Muscle layer of colon (tissue), 2 donors: ENCODE data around the gene PCDHB6.
"Not testable (repeated sequence)": the region's sequence is repeated elsewhere in the genome, so short reads cannot be mapped to it uniquely, and the experiment has no call there.

Experiments
- H3K27ac ChIP-seq: one replicate; pipeline ENCODE4 v1.7.0; 2013; ENCODE audit warnings: low read depth, mild to moderate bottlenecking, low read length, moderate library complexity
- H3K27me3 ChIP-seq, 2 donors: one replicate each; pipeline ENCODE4 v1.7.0; 2013; ENCODE audit warnings: low read length in 2 of 2, mild to moderate bottlenecking in 2 of 2; ENCODE audit not compliant: insufficient read depth in 2 of 2, control insufficient read depth in 1 of 2
- H3K36me3 ChIP-seq: one replicate; pipeline ENCODE4 v1.7.0; 2013; ENCODE audit warnings: mild to moderate bottlenecking, low read length; ENCODE audit not compliant: insufficient read depth
- H3K4me1 ChIP-seq: one replicate; pipeline ENCODE4 v1.7.0; 2013; ENCODE audit warnings: mild to moderate bottlenecking, low read length; ENCODE audit not compliant: insufficient read depth
- H3K4me3 ChIP-seq, 2 donors: one replicate each; pipeline ENCODE4 v1.7.0; 2013; ENCODE audit warnings: low read length in 2 of 2, low read depth in 1 of 2, mild to moderate bottlenecking in 1 of 2, moderate library complexity in 1 of 2
- H3K9ac ChIP-seq: one replicate; pipeline ENCODE4 v1.7.0; 2013; ENCODE audit warnings: low read length
- H3K9me3 ChIP-seq: one replicate; pipeline ENCODE4 v1.7.0; 2013; ENCODE audit warnings: mild to moderate bottlenecking, low read length
- donor health status: abdominal sarcoma.
- donor health status: Adenocarcinoma of cecum.

PCDHB6 gene

DNA sequence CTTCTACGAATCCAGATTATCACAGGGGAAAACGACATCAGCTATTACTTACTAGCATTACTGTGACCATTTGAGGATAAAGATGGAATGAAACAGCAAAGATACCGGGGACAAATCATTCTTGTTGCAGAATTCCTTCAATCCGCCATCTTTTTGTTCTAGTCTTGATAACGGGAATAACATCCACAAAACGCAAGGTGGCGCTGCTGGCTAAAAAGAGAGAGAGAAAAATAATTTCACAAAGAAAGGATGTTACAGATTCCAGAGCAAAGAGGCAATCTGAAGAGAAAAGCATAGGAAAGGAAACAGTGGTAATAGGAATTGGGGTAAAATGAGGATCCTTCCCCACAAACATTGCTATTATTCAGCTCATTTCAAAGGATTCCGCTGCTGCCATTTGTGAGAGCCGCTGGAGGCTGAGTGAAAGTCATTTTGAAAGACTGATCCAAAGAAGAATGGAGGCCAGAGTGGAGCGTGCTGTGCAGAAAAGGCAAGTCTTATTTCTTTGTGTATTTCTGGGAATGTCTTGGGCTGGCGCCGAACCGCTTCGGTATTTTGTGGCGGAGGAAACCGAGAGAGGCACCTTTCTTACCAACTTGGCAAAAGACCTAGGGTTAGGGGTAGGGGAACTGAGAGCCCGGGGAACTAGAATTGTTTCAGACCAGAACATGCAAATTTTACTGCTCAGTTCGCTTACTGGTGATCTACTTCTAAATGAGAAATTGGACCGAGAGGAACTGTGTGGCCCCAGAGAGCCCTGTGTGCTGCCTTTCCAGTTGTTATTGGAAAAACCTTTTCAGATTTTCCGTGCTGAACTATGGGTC, 22.7 kb downstream of the PCDHB6 start, which contains the start of gene PCDHB7:
PCDHB7 (plus strand) TSS at position 264 of the 824 bp plus-strand sequence; CDS start at position 456, 192 bp downstream.
- peak within 1 kb of the TSS in 1 of 2 donors; percentile 49 for H3K4me3 ChIP-seq
- no peaks in the 10 kb centered on the region for H3K4me1 ChIP-seq
- H3K9ac ChIP-seq: no peak within 1 kb of the TSS
- H3K36me3 ChIP-seq: no peaks in the 10 kb centered on the region
- no peak within 1 kb of the TSS for H3K27ac ChIP-seq
- H3K27me3 ChIP-seq: peaks cover 0 to 4% of the 10 kb centered on the region in 2 donors
- H3K9me3 ChIP-seq: peaks cover 25% of the 10 kb centered on the region

GRCh38 chr5:141174291-141175104, 24.6 kb downstream of the PCDHB6 start:
- H3K36me3 ChIP-seq, H3K9ac ChIP-seq, H3K4me1 ChIP-seq, H3K27me3 ChIP-seq, H3K4me3 ChIP-seq, H3K27ac ChIP-seq: not testable (repeated sequence)
- H3K9me3 ChIP-seq: peaks cover 25% of the 10 kb centered on the region

DNA sequence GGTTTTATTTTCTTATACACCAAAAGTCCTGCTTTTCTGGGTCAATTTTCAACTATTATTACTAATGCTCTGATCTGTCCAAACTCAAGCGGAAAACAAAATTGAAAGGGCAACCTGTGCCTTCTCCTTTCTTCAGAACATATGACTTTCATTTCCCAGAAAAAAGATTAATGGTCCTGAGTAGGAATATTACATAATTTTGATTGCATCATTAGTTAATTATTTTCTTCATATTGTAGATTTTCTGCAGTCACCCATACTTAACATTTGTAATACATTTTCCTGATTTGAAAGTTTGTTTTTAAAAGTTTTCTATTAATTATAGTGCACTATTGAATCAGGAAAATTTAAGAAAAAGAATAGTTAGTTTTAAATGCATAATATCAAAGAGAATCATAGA, 26.1 kb downstream of the PCDHB6 start:
- peaks cover 0 to 4% of the 10 kb centered on the region in 2 donors for H3K27me3 ChIP-seq
- H3K9ac ChIP-seq: no peak overlapping the region
- peaks cover 25% of the 10 kb centered on the region for H3K9me3 ChIP-seq
- H3K36me3 ChIP-seq: no peaks in the 10 kb centered on the region
- H3K4me1 ChIP-seq: no peaks in the 10 kb centered on the region
- no peak overlapping the region for H3K27ac ChIP-seq
- H3K4me3 ChIP-seq: no peak overlapping the region

DNA sequence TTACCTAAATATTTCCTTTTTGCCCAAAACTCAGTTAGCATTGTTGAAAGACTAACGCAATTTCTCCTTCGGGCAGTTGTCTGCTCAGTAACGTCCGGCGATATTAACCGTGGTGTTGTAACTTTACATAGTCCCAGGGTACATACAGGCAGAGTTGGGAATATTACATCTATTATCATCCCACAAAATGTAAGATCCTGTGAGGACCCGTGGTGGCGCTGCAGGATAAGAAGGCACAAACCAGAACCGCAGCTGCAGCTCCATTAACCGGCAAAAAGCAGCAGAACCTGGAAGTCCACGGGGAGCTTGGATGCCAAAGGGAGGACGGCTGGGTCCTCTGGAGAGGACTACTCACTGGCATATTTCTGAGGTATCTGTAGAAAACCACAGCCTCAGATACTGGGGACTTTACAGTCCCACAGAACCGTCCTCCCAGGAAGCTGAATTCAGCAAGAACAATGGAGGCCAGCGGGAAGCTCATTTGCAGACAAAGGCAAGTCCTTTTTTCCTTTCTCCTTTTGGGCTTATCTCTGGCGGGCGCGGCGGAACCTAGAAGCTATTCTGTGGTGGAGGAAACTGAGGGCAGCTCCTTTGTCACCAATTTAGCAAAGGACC, 27.8 kb downstream of the PCDHB6 start, which contains the start of gene PCDHB8:
PCDHB8 (plus strand) TSS at position 214 of the 615 bp plus-strand sequence; CDS start at position 459, 245 bp downstream.
- H3K4me1 ChIP-seq, H3K36me3 ChIP-seq, H3K27me3 ChIP-seq, H3K9ac ChIP-seq, H3K4me3 ChIP-seq, H3K27ac ChIP-seq: not testable (repeated sequence)
- H3K9me3 ChIP-seq: peaks cover 28% of the 10 kb centered on the region

DNA sequence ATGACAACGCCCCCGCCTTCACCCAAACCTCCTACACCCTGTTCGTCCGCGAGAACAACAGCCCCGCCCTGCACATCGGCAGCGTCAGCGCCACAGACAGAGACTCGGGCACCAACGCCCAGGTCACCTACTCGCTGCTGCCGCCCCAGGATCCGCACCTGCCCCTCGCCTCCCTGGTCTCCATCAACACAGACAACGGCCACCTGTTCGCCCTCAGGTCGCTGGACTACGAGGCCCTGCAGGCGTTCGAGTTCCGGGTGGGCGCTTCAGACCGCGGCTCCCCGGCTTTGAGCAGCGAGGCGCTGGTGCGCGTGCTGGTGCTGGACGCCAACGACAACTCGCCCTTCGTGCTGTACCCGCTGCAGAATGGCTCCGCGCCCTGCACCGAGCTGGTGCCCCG, 29.5 kb downstream of the PCDHB6 start:
- H3K27ac ChIP-seq, H3K4me3 ChIP-seq, H3K4me1 ChIP-seq, H3K27me3 ChIP-seq, H3K36me3 ChIP-seq, H3K9ac ChIP-seq: not testable (repeated sequence)
- peaks cover 25% of the 10 kb centered on the region for H3K9me3 ChIP-seq

GRCh38 chr5:141179876-141180275, 30.0 kb downstream of the PCDHB6 start:
- not testable (repeated sequence) for H3K9ac ChIP-seq, H3K4me1 ChIP-seq, H3K36me3 ChIP-seq, H3K27ac ChIP-seq, H3K27me3 ChIP-seq, H3K4me3 ChIP-seq
- H3K9me3 ChIP-seq: peaks cover 27% of the 10 kb centered on the region

DNA sequence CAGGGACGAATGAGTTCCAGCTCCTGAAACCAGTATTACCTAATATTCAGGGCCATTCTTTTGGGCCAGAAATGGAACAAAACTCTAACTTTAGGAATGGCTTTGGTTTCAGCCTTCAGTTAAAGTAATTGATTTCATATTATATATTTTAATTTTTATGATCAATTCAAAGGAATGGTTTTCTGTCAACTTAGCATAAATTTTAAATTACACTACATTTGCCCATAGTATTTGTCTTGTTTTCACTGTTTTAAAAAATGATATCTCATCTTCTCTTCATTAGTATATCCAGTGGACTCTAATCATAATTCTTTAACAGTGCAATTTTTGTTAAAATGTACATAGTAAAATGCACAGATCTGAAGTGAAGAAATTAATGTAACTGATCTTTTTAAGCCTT, 30.5 kb downstream of the PCDHB6 start:
- Histone ChIP-seq H3K4me1 (no peaks in the 10 kb centered on the region), H3K9ac (no peak overlapping the region), H3K36me3 (no peaks in the 10 kb centered on the region), H3K27me3 (no peaks in the 10 kb centered on the region), H3K27ac (no peak overlapping the region), H3K4me3 (no peak overlapping the region), H3K9me3 (peaks cover 24% of the 10 kb centered on the region)

GRCh38 chr5:141182248-141182647, 32.4 kb downstream of the PCDHB6 start, which contains the start of gene PCDHB16:
TSS of gene PCDHB16 (plus strand) at chr5:141182387. CDS start at chr5:141182560, 173 bp downstream.
- H3K9me3 ChIP-seq: peaks cover 24% of the 10 kb centered on the region
- no peak within 1 kb of the TSS for H3K27ac ChIP-seq
- H3K36me3 ChIP-seq: no peaks in the 10 kb centered on the region

DNA sequence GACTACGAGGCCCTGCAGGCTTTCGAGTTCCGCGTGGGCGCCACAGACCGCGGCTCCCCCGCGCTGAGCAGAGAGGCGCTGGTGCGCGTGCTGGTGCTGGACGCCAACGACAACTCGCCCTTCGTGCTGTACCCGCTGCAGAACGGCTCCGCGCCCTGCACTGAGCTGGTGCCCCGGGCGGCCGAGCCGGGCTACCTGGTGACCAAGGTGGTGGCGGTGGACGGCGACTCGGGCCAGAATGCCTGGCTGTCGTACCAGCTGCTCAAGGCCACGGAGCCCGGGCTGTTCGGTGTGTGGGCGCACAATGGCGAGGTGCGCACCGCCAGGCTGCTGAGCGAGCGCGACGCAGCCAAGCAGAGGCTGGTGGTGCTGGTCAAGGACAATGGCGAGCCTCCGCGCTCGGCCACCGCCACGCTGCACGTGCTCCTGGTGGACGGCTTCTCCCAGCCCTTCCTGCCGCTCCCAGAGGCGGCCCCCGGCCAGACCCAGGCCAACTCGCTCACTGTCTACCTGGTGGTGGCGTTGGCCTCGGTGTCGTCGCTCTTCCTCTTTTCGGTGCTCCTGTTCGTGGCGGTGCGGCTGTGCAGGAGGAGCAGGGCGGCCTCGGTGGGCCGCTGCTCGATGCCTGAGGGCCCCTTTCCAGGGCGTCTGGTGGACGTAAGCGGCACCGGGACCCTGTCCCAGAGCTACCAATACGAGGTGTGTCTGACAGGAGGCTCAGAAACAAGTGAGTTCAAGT, 34.4 kb downstream of the PCDHB6 start:
- peaks cover 24% of the 10 kb centered on the region for H3K9me3 ChIP-seq

More at GRCh38 chr5:141182248-141182647, 32.4 kb downstream of the PCDHB6 start, which contains the start of gene PCDHB16:
- Histone ChIP-seq H3K4me3 (peak within 1 kb of the TSS in 1 of 2 donors; percentile 28), H3K27me3 (no peaks in the 10 kb centered on the region), H3K4me1 (no peaks in the 10 kb centered on the region), H3K9ac (no peak within 1 kb of the TSS)

GRCh38 chr5:141186897-141187512, 37.1 kb downstream of the PCDHB6 start, which contains the start of gene PCDHB9:
TSS of gene PCDHB9 (plus strand) at chr5:141187161. CDS start at chr5:141187319, 158 bp downstream.
- Histone ChIP-seq H3K4me1 (no peaks in the 10 kb centered on the region), H3K36me3 (no peaks in the 10 kb centered on the region), H3K9me3 (peaks cover 24% of the 10 kb centered on the region), H3K4me3 (no peak within 1 kb of the TSS), H3K27ac (no peak within 1 kb of the TSS), H3K9ac (no peak within 1 kb of the TSS), H3K27me3 (no peaks in the 10 kb centered on the region)

More for the DNA sequence above, 34.4 kb downstream of the PCDHB6 start:
- not testable (repeated sequence) for H3K36me3 ChIP-seq, H3K27me3 ChIP-seq, H3K9ac ChIP-seq, H3K4me3 ChIP-seq, H3K27ac ChIP-seq, H3K4me1 ChIP-seq
